Measurements from ENCODE around the gene LARGE1.

The LARGE1 gene

DNA sequence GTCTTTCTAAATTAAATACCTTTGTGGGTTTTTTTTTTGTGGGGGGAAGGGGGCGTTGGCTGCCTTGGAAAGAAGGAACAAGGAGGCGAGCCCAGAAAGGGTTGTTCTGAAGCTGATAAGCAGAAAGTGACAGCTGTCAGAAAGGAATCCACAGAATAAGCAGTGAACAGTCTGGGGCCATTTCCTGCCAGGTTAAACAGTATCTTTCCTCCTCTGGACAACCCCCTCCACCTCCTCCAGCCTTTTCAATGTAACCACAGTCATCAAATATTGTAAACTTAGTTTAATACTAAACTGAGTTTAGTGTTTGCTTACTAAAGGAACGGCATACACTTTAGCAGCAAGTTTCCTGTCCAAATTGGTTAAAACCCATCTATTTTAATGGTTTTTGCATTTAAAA lies 590.9 kb downstream of the LARGE1 start:
- DNase-seq (ENCODE audit: insufficient read length, low spot score) (no peak), FAIRE-seq (no peak)
- TF ChIP-seq CTCF (IDR thresholded peaks at IDR 0.05; ENCODE audit: insufficient read depth, missing control alignments): no peak

DNA sequence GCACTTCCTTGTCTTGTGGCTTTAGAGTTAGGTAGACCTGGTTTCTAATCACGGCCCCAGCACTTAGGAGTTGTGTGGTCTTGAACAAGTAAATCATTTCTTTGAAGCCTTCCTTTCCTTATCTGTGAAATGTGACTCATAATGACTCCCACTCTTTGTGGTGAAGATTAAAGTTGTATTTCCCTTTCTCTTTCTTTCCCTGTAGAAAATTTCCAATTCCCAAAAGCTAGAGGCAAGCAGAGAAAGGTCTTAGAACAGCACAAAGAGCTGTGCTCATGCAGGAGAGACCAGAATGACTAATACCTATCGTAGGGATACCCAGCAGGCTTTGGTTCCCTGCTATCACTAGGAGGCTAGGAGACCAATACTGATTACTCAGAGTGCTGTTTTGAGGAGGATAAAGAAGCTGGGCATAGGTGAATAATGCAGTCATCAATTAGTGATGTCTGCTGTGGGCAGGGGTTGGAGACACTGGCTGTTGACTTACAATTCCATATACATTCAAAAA lies 591.4 kb downstream of the LARGE1 start:
- FAIRE-seq (no peak), DNase-seq (ENCODE audit: insufficient read length, low spot score) (no peak)
- TF ChIP-seq CTCF (IDR thresholded peaks at IDR 0.05; ENCODE audit: insufficient read depth, missing control alignments): no peak

DNA sequence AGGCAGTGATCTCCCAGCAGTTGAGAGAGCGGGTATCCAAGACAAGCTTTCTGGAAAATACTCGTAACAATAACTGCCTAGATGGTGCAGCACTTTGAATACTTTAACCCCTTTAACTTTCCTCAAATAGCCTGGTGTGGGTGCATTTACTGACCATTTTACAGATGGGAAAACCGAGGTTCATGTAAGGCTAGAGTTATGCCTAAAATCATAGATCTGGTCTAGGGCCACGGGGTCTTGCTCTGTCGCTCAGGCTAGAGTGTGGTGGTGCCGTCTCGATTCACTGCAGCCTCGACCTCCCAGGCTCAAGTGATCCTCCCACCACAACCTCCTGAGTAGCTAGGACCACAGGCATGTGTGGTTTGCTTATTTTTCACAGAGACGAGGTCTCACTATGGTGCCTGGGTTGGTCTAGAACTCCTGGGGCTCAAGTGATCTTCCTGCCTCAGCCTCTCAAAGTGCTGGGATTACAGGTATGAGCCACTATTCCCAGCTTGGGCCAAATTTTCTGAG lies 592.9 kb downstream of the LARGE1 start:
- TF ChIP-seq CTCF (IDR thresholded peaks at IDR 0.05; ENCODE audit: insufficient read depth, missing control alignments): no peak
- DNase-seq (ENCODE audit: insufficient read length, low spot score) (no peak), FAIRE-seq (no peak)

GRCh38 chr22:33326540-33327295 lies 593.6 kb downstream of the LARGE1 start:
- TF ChIP-seq CTCF (IDR thresholded peaks at IDR 0.05; ENCODE audit: insufficient read depth, missing control alignments): no peak
- DNase-seq (ENCODE audit: insufficient read length, low spot score) (no peak), FAIRE-seq (no peak)

DNA sequence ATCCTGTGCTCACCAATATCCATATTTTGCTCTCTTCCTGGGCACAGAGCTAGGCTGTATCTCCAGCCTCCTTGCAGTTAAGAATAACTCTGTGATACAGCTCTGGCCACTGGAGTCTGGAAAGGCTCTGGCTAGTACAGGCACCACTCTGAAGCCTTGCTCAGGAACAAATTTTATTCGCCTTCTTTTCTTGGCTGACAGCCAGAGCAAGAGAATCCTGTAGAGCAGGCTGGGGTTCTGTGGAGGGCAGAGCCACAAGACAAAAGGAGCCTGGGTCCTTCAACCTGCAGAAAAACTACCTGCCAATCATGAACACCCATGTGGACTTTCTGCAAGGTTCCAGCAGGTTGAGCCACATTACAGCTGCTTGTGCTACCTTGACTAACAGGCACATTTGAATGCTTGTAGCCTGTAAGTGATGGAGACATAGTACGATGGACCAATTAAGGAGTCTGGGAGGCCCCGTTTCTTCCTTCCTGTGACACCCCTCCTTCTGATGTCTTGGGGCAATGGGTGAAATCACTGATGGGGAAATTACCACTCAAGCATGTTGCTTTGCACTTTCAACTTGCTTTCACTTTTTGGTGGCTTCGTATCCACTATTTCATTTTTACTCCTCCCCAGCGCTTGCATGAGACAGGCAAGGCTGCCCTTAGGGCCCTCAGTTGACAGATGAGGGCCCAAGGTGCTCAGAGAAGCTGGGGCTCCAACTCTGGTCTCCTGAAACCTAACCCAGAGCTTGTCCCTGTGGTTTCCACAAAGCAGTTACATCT lies 594.9 kb downstream of the LARGE1 start:
- no peak for DNase-seq (ENCODE audit: insufficient read length, low spot score)
- TF ChIP-seq CTCF (IDR thresholded peaks at IDR 0.05; ENCODE audit: insufficient read depth, missing control alignments): no peak
- FAIRE-seq: no peak

DNA sequence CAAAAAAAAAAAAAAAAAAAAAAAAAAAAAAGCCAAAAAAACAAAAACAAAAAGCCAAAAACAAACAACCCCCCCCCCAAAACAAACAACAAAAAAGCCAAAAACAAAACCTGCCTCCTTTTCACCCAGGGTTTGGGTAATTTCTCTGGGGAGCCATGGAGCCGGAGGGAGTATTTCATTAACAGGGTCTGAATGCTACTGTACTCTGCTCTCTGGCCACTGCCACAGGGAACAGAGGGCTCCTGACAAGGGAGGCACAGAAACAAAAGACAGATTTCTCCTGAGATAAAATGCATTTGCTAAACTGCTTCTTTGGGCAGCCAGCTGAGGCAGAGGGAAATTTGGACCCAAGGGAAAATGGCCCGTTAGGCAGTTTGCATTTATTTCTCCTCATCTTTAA lies 596.0 kb downstream of the LARGE1 start:
- no peak for TF ChIP-seq CTCF (IDR thresholded peaks at IDR 0.05; ENCODE audit: insufficient read depth, missing control alignments)
- no peak for DNase-seq (ENCODE audit: insufficient read length, low spot score)
- no peak for FAIRE-seq
